ENCODE results near the gene C19orf12. TPM values are rescaled to one million over a fixed set of nuclear protein-coding genes. Genes with fewer than 3 reads are reported as not detected.

C19orf12 gene
- total RNA-seq, 1 experiment from 2014 or later: 15.5 TPM

DNA sequence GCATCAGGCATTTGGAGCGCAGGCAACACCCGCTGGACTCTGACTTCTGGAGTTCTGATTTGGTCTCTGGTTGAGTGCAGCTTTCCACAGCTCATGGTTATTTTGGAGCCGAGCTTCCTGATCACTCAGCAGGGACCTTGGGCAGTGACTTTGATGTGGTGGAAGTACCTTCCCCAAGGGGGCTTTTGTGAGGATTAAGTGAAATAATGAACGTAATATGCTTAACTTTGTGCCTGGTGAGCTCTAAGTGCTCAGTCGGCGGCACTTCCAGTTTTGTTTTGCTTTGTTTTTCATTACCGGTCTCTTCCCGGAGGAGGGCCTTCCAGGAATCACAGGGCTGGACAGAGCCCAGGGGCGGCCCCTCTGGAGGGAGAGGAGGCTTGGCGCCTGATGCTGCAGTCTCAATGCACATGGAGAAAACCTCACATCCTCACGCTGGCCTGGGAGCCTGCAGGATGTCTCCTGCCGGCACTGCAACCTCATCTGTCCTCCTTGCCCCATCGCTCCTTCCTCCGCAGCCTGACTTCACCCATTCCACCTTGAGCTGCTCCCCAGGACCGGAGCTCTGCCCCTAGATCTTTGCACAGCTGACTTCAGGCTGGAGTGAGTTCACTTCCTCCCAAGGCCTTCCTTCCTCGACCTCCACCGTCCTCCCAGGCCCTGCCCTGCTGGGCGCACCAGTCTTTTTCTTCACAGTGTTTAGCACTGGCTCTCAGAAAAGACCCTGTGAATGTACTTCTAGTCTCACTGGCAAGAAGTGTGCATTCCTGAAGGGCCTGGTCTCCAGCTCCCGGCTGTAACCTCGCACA, 48.3 kb downstream of the C19orf12 start:
- TF ChIP-seq ESRRA (CRISPR knock-in tag; IDR thresholded peaks at IDR 0.05; ENCODE audit: borderline replicate concordance) (no peak), ZNF263 (CRISPR knock-in tag; IDR thresholded peaks at IDR 0.05; ENCODE audit: low read depth) (0 out of 2 replicates have a peak, but pooled peaks have one; percentile 26), TP53 (CRISPR knock-in tag; IDR thresholded peaks at IDR 0.05) (no peak)
- H3K27me3 Mint-ChIP-seq (ENCODE audit: low read depth): no peaks in the 10 kb centered on the region
- H3K27ac Mint-ChIP-seq: peak overlapping the region; percentile 98
- H3K36me3 Mint-ChIP-seq: peaks cover 12% of the 10 kb centered on the region
- H3K4me1 Mint-ChIP-seq: peaks cover 41% of the 10 kb centered on the region
- no peaks in the 10 kb centered on the region for H3K9me3 Mint-ChIP-seq
- H3K4me3 Mint-ChIP-seq: peak overlapping the region; percentile 77
- ATAC-seq (peak; percentile 46), DNase-seq (ENCODE audit: low spot score) (peak; percentile 66)
- ChIA-PET CTCF (interaction anchor here (0.6 to 2.9 kb wide), 9 partner anchors 27 to 139 kb away, joined by 3 to 34 read pairs (median 9); no protein-coding TSS in a partner anchor), POLR2A (interaction anchor here (0.9 to 3.6 kb wide), 2 partner anchors 15 to 61 kb away, joined by 3 to 11 read pairs; partner anchors contain the start of gene POP4)

DNA sequence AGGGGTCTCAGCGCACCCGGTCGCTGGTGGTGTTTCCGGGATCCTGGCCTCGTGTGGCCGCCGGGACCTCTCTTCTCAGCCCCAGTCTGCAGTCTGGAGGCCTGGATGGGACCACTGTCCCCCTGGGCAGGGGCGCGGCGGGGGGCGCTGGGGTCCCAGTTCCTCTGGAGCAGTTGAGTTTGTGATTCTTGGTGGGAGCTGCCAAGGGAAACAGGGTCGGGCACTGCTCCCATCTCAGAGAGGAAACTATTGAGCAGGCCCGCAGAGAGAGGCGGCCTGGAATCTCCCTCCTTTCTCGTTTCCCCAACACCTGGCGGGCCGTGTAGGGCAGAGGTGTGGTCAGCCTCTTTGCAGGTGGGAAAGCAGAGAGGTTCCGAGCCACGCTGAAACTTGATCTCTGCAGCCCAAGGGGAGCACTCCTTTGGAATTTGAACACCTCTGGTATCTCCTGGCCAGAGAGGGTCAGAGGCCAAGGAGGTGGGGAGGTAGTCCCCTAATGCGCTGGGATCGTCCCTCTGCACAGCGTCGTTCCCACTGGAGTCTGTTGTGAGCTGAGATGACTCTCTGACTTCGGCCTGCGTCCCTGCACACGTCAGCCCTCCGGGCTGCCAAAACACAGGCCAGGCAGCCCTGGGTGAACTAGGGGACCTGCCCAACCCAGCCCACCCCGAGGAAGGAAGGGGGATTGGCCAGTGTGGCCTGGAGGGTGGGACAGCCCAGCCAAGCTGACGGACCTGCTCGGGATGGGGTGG, 49.1 kb downstream of the C19orf12 start:
- Mint-ChIP-seq H3K36me3 (peaks cover 8% of the 10 kb centered on the region), H3K4me1 (peaks cover 37% of the 10 kb centered on the region), H3K27ac (peak overlapping the region; percentile 98), H3K27me3 (ENCODE audit: low read depth) (no peaks in the 10 kb centered on the region), H3K9me3 (no peaks in the 10 kb centered on the region), H3K4me3 (peak overlapping the region; percentile 77)
- DNase-seq (ENCODE audit: low spot score) (peak; percentile 64), ATAC-seq (peak; percentile 35)
- ChIA-PET POLR2A (interaction anchor here (0.9 to 3.6 kb wide), 3 partner anchors 16 to 60 kb away, joined by 3 to 11 read pairs (median 4); partner anchors contain the start of gene POP4), CTCF (interaction anchor here (0.9 to 2.8 kb wide), 13 partner anchors 12 to 192 kb away, joined by 3 to 34 read pairs (median 4); partner anchors contain the start of gene POP4)
- TF ChIP-seq ZNF263 (CRISPR knock-in tag; IDR thresholded peaks at IDR 0.05; ENCODE audit: low read depth) (peak; percentile 90), ZNF138 (CRISPR knock-in tag; conservative IDR thresholded peaks at IDR 0.05) (no peak), OVOL2 (CRISPR knock-in tag; IDR thresholded peaks at IDR 0.05; ENCODE audit: borderline replicate concordance) (no peak), ELF4 (CRISPR knock-in tag; IDR thresholded peaks at IDR 0.05; ENCODE audit: low read depth) (no peak), ETV6 (CRISPR knock-in tag; IDR thresholded peaks at IDR 0.05) (0 out of 2 replicates have a peak, but pooled peaks have one; percentile 50), FOXP1 (CRISPR knock-in tag; IDR thresholded peaks at IDR 0.05; ENCODE audit: borderline replicate concordance) (no peak)
- TF ChIP-seq, protein P1, sequence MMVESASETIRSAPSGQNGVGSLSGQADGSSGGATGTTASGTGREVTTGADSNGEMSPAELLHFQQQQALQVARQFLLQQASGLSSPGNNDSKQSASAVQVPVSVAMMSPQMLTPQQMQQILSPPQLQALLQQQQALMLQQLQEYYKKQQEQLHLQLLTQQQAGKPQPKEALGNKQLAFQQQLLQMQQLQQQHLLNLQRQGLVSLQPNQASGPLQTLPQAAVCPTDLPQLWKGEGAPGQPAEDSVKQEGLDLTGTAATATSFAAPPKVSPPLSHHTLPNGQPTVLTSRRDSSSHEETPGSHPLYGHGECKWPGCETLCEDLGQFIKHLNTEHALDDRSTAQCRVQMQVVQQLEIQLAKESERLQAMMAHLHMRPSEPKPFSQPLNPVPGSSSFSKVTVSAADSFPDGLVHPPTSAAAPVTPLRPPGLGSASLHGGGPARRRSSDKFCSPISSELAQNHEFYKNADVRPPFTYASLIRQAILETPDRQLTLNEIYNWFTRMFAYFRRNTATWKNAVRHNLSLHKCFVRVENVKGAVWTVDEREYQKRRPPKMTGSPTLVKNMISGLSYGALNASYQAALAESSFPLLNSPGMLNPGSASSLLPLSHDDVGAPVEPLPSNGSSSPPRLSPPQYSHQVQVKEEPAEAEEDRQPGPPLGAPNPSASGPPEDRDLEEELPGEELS (CRISPR knock-in tag; IDR thresholded peaks at IDR 0.05): no peak
- TF ChIP-seq, protein P2, sequence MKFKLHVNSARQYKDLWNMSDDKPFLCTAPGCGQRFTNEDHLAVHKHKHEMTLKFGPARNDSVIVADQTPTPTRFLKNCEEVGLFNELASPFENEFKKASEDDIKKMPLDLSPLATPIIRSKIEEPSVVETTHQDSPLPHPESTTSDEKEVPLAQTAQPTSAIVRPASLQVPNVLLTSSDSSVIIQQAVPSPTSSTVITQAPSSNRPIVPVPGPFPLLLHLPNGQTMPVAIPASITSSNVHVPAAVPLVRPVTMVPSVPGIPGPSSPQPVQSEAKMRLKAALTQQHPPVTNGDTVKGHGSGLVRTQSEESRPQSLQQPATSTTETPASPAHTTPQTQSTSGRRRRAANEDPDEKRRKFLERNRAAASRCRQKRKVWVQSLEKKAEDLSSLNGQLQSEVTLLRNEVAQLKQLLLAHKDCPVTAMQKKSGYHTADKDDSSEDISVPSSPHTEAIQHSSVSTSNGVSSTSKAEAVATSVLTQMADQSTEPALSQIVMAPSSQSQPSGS (CRISPR knock-in tag; IDR thresholded peaks at IDR 0.05; ENCODE audit: borderline replicate concordance, low read depth): no peak
- TF ChIP-seq, protein P3, sequence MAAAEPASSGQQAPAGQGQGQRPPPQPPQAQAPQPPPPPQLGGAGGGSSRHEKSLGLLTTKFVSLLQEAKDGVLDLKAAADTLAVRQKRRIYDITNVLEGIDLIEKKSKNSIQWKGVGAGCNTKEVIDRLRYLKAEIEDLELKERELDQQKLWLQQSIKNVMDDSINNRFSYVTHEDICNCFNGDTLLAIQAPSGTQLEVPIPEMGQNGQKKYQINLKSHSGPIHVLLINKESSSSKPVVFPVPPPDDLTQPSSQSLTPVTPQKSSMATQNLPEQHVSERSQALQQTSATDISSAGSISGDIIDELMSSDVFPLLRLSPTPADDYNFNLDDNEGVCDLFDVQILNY (CRISPR knock-in tag; IDR thresholded peaks at IDR 0.05): no peak
- TF ChIP-seq, protein P4, sequence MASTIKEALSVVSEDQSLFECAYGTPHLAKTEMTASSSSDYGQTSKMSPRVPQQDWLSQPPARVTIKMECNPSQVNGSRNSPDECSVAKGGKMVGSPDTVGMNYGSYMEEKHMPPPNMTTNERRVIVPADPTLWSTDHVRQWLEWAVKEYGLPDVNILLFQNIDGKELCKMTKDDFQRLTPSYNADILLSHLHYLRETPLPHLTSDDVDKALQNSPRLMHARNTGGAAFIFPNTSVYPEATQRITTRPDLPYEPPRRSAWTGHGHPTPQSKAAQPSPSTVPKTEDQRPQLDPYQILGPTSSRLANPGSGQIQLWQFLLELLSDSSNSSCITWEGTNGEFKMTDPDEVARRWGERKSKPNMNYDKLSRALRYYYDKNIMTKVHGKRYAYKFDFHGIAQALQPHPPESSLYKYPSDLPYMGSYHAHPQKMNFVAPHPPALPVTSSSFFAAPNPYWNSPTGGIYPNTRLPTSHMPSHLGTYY (CRISPR knock-in tag; IDR thresholded peaks at IDR 0.05): no peak
- TF ChIP-seq, protein P5, sequence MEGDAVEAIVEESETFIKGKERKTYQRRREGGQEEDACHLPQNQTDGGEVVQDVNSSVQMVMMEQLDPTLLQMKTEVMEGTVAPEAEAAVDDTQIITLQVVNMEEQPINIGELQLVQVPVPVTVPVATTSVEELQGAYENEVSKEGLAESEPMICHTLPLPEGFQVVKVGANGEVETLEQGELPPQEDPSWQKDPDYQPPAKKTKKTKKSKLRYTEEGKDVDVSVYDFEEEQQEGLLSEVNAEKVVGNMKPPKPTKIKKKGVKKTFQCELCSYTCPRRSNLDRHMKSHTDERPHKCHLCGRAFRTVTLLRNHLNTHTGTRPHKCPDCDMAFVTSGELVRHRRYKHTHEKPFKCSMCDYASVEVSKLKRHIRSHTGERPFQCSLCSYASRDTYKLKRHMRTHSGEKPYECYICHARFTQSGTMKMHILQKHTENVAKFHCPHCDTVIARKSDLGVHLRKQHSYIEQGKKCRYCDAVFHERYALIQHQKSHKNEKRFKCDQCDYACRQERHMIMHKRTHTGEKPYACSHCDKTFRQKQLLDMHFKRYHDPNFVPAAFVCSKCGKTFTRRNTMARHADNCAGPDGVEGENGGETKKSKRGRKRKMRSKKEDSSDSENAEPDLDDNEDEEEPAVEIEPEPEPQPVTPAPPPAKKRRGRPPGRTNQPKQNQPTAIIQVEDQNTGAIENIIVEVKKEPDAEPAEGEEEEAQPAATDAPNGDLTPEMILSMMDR (IDR thresholded peaks at IDR 0.05): no peak
- TF ChIP-seq, protein P6, sequence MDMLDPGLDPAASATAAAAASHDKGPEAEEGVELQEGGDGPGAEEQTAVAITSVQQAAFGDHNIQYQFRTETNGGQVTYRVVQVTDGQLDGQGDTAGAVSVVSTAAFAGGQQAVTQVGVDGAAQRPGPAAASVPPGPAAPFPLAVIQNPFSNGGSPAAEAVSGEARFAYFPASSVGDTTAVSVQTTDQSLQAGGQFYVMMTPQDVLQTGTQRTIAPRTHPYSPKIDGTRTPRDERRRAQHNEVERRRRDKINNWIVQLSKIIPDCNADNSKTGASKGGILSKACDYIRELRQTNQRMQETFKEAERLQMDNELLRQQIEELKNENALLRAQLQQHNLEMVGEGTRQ (CRISPR knock-in tag; IDR thresholded peaks at IDR 0.05): no peak
- TF ChIP-seq, protein P7, sequence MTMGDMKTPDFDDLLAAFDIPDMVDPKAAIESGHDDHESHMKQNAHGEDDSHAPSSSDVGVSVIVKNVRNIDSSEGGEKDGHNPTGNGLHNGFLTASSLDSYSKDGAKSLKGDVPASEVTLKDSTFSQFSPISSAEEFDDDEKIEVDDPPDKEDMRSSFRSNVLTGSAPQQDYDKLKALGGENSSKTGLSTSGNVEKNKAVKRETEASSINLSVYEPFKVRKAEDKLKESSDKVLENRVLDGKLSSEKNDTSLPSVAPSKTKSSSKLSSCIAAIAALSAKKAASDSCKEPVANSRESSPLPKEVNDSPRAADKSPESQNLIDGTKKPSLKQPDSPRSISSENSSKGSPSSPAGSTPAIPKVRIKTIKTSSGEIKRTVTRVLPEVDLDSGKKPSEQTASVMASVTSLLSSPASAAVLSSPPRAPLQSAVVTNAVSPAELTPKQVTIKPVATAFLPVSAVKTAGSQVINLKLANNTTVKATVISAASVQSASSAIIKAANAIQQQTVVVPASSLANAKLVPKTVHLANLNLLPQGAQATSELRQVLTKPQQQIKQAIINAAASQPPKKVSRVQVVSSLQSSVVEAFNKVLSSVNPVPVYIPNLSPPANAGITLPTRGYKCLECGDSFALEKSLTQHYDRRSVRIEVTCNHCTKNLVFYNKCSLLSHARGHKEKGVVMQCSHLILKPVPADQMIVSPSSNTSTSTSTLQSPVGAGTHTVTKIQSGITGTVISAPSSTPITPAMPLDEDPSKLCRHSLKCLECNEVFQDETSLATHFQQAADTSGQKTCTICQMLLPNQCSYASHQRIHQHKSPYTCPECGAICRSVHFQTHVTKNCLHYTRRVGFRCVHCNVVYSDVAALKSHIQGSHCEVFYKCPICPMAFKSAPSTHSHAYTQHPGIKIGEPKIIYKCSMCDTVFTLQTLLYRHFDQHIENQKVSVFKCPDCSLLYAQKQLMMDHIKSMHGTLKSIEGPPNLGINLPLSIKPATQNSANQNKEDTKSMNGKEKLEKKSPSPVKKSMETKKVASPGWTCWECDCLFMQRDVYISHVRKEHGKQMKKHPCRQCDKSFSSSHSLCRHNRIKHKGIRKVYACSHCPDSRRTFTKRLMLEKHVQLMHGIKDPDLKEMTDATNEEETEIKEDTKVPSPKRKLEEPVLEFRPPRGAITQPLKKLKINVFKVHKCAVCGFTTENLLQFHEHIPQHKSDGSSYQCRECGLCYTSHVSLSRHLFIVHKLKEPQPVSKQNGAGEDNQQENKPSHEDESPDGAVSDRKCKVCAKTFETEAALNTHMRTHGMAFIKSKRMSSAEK (CRISPR knock-in tag; IDR thresholded peaks at IDR 0.05; ENCODE audit: borderline replicate concordance): no peak
